ELF-1 (cell line): ENCODE measurements around the gene RNF213.
"Not testable (repeated sequence)": the region's sequence is repeated elsewhere in the genome, so short reads cannot be mapped to it uniquely, and the experiment has no call there.

Experiments
- DNase-seq: peaks from one replicate; pipeline ENCODE4 v3.0.0-alpha.2; 2016; ENCODE audit warnings: low read depth, low spot score

RNF213 gene

DNA sequence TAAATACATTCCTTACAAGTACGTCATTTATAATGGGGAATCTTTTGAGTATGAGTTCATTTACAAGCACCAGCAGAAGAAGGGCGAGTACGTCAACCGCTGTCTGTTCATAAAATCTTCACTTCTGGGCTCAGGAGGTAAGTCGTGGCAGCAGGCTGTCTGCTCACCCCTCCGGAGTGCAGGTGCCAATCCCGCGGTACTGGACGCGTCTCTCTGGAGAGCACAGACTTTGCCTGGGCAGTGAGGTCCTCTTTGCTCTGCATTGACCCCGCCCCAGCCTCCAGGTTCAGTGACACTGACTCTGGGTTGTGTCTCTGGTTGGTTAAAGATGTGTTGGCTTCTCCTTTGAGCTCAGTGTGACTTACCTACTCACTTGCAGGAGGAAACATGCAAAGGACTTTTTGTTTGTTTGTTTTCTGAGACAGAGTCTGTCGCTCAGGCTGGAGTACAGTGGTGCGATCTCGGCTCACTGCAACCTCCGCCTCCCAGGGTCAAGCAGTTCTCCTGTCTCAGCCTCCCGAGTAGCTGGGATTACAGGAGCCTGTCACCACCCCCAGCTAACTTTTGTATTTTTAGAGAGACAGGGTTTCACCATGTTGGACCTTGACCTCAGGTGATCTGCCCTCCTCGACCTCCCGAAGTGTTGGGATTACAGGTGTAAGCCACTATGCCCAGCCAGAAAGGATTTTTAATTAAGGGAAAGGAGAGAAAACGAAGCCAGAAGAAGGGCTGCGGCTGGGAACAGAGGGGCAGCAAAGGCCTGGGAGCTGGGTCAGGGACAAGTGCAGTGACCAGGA is 31.2 kb downstream of the RNF213 start:
- no peak for DNase-seq

DNA sequence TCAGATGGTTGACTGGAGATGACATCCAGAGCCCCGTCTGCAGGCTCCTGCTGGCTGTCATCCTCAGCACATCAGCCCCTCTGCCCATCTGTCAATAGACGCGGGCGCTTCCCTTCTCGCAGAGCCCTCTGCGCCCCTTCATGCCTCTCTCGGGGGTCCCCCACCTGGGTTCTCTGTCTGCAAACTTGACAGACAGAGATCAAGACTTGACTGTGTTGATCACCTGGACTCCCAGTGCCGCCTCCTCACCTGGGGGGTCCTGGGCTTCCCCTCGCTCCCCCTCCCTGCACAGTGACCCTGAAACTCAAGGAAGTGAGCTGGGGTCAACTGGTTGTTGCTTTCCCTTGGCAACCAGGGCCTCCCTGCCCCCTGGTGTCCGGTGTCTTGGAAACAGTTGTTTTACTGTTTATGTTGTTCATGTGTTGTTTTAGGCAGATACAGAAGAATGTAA is 31.9 kb downstream of the RNF213 start:
- DNase-seq, result no peak

DNA sequence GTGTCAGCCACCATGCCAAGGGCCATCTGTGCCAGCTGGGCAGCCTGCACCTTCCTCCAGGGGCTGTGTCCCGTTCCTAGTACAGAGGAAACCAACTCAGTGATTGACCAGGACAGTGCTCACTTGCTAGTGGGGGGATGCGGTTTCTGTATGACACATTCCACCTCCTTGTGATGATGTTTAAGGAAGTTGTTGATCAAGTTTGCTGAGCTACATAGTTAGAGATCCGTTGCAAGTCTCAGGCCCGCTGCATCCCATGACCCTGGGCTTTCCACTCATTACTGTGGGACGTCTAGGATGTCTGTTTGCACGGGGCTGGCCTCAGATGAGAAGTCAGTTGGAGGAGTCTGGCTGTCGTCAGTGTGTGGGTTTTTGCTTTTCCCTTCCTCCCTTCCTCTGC is 33.6 kb downstream of the RNF213 start:
- DNase-seq, result no peak

DNA sequence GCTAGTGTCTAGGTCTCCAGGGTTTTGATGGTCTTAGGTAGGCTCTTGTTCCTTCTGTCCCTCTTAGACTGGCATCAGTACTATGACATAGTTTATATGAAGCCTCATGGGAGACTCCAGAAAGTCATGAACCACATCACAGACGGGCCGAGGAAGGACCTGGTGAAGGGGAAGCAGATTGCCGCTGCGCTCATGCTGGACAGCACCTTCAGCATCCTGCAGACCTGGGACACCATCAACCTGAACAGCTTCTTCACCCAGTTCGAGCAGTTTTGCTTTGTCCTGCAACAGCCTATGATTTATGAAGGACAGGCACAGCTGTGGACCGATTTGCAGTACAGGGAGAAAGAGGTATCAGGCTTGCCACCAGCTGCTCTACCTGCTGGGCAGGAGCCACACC is 34.0 kb downstream of the RNF213 start:
- no peak for DNase-seq

DNA sequence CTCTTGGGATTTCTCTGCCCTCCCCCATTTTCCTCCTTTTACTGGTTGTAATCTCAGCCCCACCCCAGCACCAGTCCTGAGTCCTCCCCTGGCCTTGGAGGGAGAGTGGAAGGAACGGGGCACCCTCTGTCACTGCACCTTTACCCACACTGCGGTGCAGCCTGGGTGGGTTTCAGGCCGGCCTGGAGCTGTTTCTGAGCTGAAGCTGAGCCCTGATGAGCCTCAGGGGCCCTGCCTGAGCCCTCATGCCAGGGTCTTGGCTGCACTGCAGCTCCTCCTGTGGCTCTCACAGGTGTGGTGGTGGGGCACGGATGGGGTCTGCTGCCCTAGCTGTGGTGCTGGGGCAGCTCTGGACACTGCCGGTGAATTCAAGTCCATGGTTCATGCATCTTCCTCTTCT is 34.5 kb downstream of the RNF213 start:
- DNase-seq, result no peak

- no peak for DNase-seq
These were observed 34.9 kb downstream of the RNF213 start for GRCh38 chr17:80295559-80295958.

- no peak for DNase-seq
These were observed 35.6 kb downstream of the RNF213 start for GRCh38 chr17:80296221-80296620.

DNA sequence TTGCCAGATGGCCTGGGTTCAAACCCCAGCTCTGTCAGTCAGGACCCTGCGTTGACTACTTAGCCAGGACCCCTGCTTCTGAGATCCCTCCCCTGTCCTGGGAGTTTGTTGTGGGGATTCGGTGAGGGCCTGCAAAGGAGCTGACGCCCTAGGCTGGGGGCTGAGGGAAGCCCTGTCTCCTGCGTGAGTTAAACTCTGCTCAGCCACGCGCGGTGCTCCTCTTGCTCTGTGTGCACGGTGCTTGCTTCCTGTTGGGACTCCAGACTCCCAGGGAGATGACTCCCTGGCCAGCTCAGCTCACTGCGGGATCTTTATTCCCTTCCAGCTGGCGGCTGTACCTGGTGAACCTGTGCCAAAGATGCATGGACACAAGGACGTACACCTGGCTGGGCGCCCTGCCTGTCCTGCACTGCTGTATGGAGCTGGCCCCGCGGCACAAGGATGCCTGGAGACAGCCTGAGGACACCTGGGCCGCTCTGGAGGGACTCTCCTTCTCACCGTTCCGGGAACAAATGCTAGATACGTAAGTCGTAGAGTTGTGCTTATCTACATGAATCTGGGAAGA is 37.4 kb downstream of the RNF213 start:
- no peak for DNase-seq

- DNase-seq, result not testable (repeated sequence)
These were observed 38.9 kb downstream of the RNF213 start for GRCh38 chr17:80299350-80300100.

DNA sequence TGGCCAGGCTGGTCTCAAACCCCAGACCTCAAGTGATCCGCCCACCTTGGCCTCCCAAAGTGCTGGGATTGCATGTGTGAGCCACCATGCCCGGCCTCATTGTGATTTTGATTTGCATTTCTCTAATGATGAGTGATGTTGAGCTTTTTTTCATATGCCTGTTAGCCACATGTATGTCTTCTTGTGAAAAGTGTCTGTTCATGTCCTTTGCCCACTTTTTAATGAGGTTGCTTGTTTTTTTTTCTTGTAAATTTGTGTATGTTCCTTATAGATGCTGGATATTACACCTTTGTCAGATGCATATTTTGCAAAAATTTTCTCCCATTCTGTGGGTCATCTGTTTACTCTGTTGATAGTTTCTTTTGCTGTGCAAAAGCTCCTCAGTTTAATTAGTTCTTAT is 40.1 kb downstream of the RNF213 start:
- not testable (repeated sequence) for DNase-seq

DNA sequence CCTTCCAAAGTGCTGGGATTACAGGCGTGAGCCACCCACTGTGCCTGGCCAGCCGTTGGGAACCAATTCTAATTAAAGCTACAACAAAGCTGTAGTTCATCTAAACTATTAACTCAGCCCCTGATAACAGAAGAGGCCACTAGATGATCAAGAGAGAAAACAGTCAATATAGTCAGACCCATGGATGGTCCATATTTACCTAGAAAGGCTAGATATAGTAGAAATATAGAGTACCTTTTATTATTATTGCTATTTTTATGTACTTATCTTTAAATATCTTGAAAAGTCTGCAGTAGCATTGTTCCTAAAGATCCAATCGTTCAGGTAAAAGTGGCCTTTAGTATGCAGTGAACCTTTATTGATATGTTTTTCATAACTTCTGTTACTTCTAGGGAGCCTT is 43.2 kb downstream of the RNF213 start:
- no peak for DNase-seq

- no peak for DNase-seq
These were observed 47.5 kb downstream of the RNF213 start for GRCh38 chr17:80307994-80308691.

GRCh38 chr17:80308692-80309517 is 48.3 kb downstream of the RNF213 start:
- DNase-seq, result no peak

- no peak for DNase-seq
These were observed 50.7 kb downstream of the RNF213 start for GRCh38 chr17:80311216-80311827.

- no peak for DNase-seq
These were observed 52.0 kb downstream of the RNF213 start for GRCh38 chr17:80312621-80313135.

GRCh38 chr17:80313160-80313829 is 52.6 kb downstream of the RNF213 start:
- no peak for DNase-seq

DNA sequence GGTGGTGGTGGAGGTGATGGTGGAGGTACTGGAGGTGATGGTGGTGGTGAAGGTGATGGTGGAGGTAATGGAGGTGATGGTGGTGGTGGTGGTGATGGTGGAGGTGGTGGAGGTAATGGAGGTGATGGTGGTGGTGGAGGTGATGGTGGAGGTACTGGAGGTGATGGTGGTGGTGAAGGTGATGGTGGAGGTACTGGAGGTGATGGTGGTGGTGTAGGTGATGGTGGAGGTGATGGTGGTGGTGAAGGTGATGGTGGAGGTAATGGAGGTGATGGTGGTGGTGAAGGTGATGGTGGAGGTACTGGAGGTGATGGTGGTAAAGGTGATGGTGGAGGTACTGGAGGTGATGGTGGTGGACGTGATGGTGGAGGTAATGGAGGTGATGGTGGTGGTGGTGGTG is 53.3 kb downstream of the RNF213 start:
- not testable (repeated sequence) for DNase-seq

- no peak for DNase-seq
These were observed 55.0 kb downstream of the RNF213 start for GRCh38 chr17:80315517-80316182.

DNA sequence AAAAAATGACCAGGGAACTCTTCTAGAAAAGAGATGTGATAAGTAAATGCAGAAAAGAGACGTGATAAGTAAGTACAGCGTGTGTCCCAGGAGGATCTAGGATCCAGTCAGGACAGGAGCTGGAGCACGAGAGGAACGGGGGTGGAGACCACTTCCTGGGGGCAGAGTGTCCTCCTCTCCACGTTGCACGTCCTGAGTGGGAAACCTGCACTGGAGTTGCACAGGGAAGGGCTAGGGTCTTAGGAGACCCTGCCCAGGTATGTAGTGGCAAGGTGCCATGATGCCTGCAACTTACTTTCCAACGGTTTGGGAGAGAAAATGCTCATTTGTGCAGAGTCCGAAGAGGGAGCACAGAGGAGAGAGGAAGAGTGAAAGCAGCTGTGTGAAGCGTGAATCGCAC is 55.8 kb downstream of the RNF213 start:
- no peak for DNase-seq
